Brain pericyte (primary cell): ENCODE measurements around the gene CRB2.
"Not testable (repeated sequence)": the region's sequence is repeated elsewhere in the genome, so short reads cannot be mapped to it uniquely, and the experiment has no call there.

Source experiments
- DNase-seq: peaks from one replicate; pipeline ENCODE4 v3.0.0-alpha.2; 2012; ENCODE audit warnings: low read depth, low spot score

The CRB2 gene

GRCh38 chr9:123380852-123381705 is 25.1 kb downstream of the CRB2 start:
- DNase-seq = no peak

GRCh38 chr9:123382653-123383511 is 26.9 kb downstream of the CRB2 start:
- DNase-seq = no peak

- no peak for DNase-seq
Observed at GRCh38 chr9:123383512-123384170, 27.6 kb downstream of the CRB2 start.

- no peak for DNase-seq
Observed at GRCh38 chr9:123387686-123388085, 31.7 kb downstream of the CRB2 start.

GRCh38 chr9:123389070-123389469 is 33.1 kb downstream of the CRB2 start:
- no peak for DNase-seq

GRCh38 chr9:123389698-123390097 is 33.7 kb downstream of the CRB2 start:
- DNase-seq = no peak

- no peak for DNase-seq
Observed at GRCh38 chr9:123390337-123391135, 34.5 kb downstream of the CRB2 start.

GRCh38 chr9:123391233-123391632 is 35.2 kb downstream of the CRB2 start:
- no peak for DNase-seq

- no peak for DNase-seq
Observed at GRCh38 chr9:123391946-123392345, 35.9 kb downstream of the CRB2 start.

GRCh38 chr9:123392802-123393201 is 36.8 kb downstream of the CRB2 start:
- DNase-seq = no peak

- no peak for DNase-seq
Observed at GRCh38 chr9:123394291-123395235, 38.6 kb downstream of the CRB2 start.

- DNase-seq = peak; percentile 27
Observed at GRCh38 chr9:123395276-123395688, 39.3 kb downstream of the CRB2 start.

GRCh38 chr9:123395689-123396511 is 39.9 kb downstream of the CRB2 start:
- no peak for DNase-seq

GRCh38 chr9:123397975-123398374 is 42.0 kb downstream of the CRB2 start:
- DNase-seq = no peak

- not testable (repeated sequence) for DNase-seq
Observed at GRCh38 chr9:123398938-123399337, 42.9 kb downstream of the CRB2 start.

GRCh38 chr9:123399803-123400378 is 43.9 kb downstream of the CRB2 start:
- DNase-seq = no peak

- no peak for DNase-seq
Observed at GRCh38 chr9:123400926-123401503, 45.0 kb downstream of the CRB2 start.

- DNase-seq = no peak
Observed at GRCh38 chr9:123401879-123402513, 46.0 kb downstream of the CRB2 start.
